IMR-90 (cell line): ENCODE data around the gene CABCOCO1. TPM values are rescaled to one million over a fixed set of nuclear protein-coding genes. Genes with fewer than 3 reads are reported as not detected.
A peak's percentile ranks its signal among the peaks of the same experiment; 100 is the strongest.

Source experiments
- ATAC-seq: fragments of 200-7000 bp; cut with Tn5 transposase; 2 replicates; pipeline ENCODE4 v1.9.1; 2020; ENCODE audit warnings: low read depth, mild to moderate bottlenecking, moderate library complexity
- BruUV-seq: library from RNA; stranded (reverse); fragments of 400-500 nt; replicated peaks from 2 replicates; lab custom pipeline; 2021; lab: Mats Ljungman, UMichigan
- CTCF ChIA-PET: fragments of 300-600 bp; formaldehyde crosslinking; extraction: SDS; loops from one replicate; lab custom pipeline; 2021; ENCODE audit warnings: antibody characterized with exemption; lab: Yijun Ruan, JAX
- POLR2A ChIA-PET: fragments of 300-600 bp; sonication (Branson Sonifier 250); formaldehyde crosslinking; loops from one replicate; lab custom pipeline; 2022; ENCODE audit warnings: antibody characterized with exemption; ENCODE audit not compliant: unreplicated experiment; lab: Charles Lee
- DNase-seq: peaks from one replicate; pipeline ENCODE4 v3.0.0; 2013
- H2AFZ ChIP-seq: replicated peaks from 2 replicates; pipeline ENCODE3; 2013; ENCODE audit warnings: low read length, mild to moderate bottlenecking; ENCODE audit not compliant: poor library complexity
- H2AK5ac ChIP-seq: 2 replicates; pipeline ENCODE4 v1.6.1; 2013; ENCODE audit warnings: low read depth, low read length, inconsistent platforms
- H2AK9ac ChIP-seq: replicated peaks from 2 replicates; pipeline ENCODE3; 2013; ENCODE audit warnings: mild to moderate bottlenecking, low read depth, low read length, moderate library complexity; ENCODE audit not compliant: poor library complexity
- H2BK120ac ChIP-seq: 2 replicates; pipeline ENCODE4 v1.6.1; 2013; ENCODE audit warnings: low read depth, low read length, inconsistent platforms
- H2BK15ac ChIP-seq: 3 replicates; pipeline ENCODE4 v1.6.1; 2013; ENCODE audit warnings: low read depth, low read length, inconsistent platforms
- H2BK20ac ChIP-seq: 2 replicates; pipeline ENCODE4 v1.6.1; 2013; ENCODE audit warnings: low read depth, mild to moderate bottlenecking, inconsistent platforms, low read length, moderate library complexity
- H2BK5ac ChIP-seq: 2 replicates; pipeline ENCODE4 v1.6.1; 2013; ENCODE audit warnings: mild to moderate bottlenecking, low read depth, low read length, inconsistent platforms; ENCODE audit not compliant: poor library complexity, severe bottlenecking
- H3K14ac ChIP-seq: replicated peaks from 2 replicates; pipeline ENCODE4 v1.6.1; 2013; ENCODE audit warnings: low read depth, low read length, inconsistent platforms
- H3K18ac ChIP-seq: 2 replicates; pipeline ENCODE4 v1.6.1; 2013; ENCODE audit warnings: low read depth, low read length, control low read depth
- H3K23ac ChIP-seq: 2 replicates; pipeline ENCODE4 v1.6.1; 2013; ENCODE audit warnings: low read depth, low read length, inconsistent platforms
- H3K27ac ChIP-seq: 2 replicates; pipeline ENCODE4 v1.5.1; 2013; ENCODE audit warnings: mild to moderate bottlenecking, control low read depth, low read length; ENCODE audit not compliant: insufficient read depth
- H3K27me3 ChIP-seq: 2 replicates; pipeline ENCODE4 v1.6.1; 2013; ENCODE audit warnings: low read length; ENCODE audit not compliant: control insufficient read depth, insufficient read depth
- H3K36me3 ChIP-seq: 2 replicates; pipeline ENCODE4 v1.6.1; 2013; ENCODE audit warnings: low read length, mixed read lengths; ENCODE audit not compliant: control insufficient read depth, insufficient read depth
- H3K4ac ChIP-seq: 2 replicates; pipeline ENCODE4 v1.6.1; 2013; ENCODE audit warnings: low read depth, low read length, inconsistent platforms
- H3K4me1 ChIP-seq: 2 replicates; pipeline ENCODE4 v1.6.1; 2013; ENCODE audit warnings: low read length, mixed read lengths; ENCODE audit not compliant: control insufficient read depth, insufficient read depth
- H3K4me2 ChIP-seq: 2 replicates; pipeline ENCODE4 v1.6.1; 2013; ENCODE audit warnings: low read depth, mild to moderate bottlenecking, control low read depth, low read length, moderate library complexity
- H3K4me3 ChIP-seq: 2 replicates; pipeline ENCODE4 v1.5.1; 2013; ENCODE audit warnings: low read depth, mild to moderate bottlenecking, control low read depth, low read length, moderate library complexity; ENCODE audit not compliant: insufficient read depth
- H3K56ac ChIP-seq: 2 replicates; pipeline ENCODE4 v1.6.1; 2013; ENCODE audit warnings: low read length, inconsistent platforms; ENCODE audit not compliant: insufficient read depth; ENCODE audit errors: extremely low read depth
- H3K79me1 ChIP-seq, 2 experiments: 2 replicates each; pipeline ENCODE4 v1.6.1; 2013; ENCODE audit warnings: low read length in 2 of 2, inconsistent platforms in 1 of 2, low read depth in 1 of 2
- H3K9ac ChIP-seq: 2 replicates; pipeline ENCODE4 v1.6.1; 2013; ENCODE audit warnings: low read depth, low read length, control low read depth
- H3K9me1 ChIP-seq: 2 replicates; pipeline ENCODE4 v1.6.1; 2013; ENCODE audit warnings: low read length, inconsistent platforms; ENCODE audit not compliant: insufficient read depth
- H3K9me3 ChIP-seq: 2 replicates; pipeline ENCODE4 v1.6.1; 2013; ENCODE audit warnings: low read length; ENCODE audit not compliant: control insufficient read depth, insufficient read depth
- H4K20me1 ChIP-seq: 2 replicates; pipeline ENCODE4 v1.6.1; 2013; ENCODE audit warnings: low read length, inconsistent platforms; ENCODE audit not compliant: insufficient read depth
- H4K5ac ChIP-seq: 2 replicates; pipeline ENCODE4 v1.6.1; 2013; ENCODE audit warnings: mild to moderate bottlenecking, low read depth, low read length, control low read depth
- H4K8ac ChIP-seq, 2 experiments: 2 replicates each; pipeline ENCODE4 v1.6.1; 2013; ENCODE audit warnings: low read depth in 2 of 2, low read length in 2 of 2, control low read depth in 1 of 2, inconsistent platforms in 1 of 2
- H4K91ac ChIP-seq: 2 replicates; pipeline ENCODE4 v1.6.1; 2013; ENCODE audit warnings: low read depth, low read length, inconsistent platforms; ENCODE audit not compliant: insufficient read depth
- CEBPB ChIP-seq: IDR thresholded peaks from 2 replicates; pipeline ENCODE4 v1.6.1; 2012; ENCODE audit warnings: low read depth, low read length, improper control_type of control experiment
- POLR2A ChIP-seq: IDR thresholded peaks from 2 replicates; pipeline ENCODE4 v1.6.1; 2012; ENCODE audit warnings: mild to moderate bottlenecking, low read depth, low read length
- WGBS, 2 experiments: methylation state at CpG; one replicate each; pipeline versions ENCODE4 v1.1.5 to v1.1.7; 2013; ENCODE audit warnings: missing lambda C conversion rate in 2 of 2; ENCODE audit not compliant: insufficient read length in 1 of 2; ENCODE audit errors: extremely low coverage in 2 of 2; 5-methylcytosine and 5-hydroxymethylcytosine counted together
- dilution Hi-C: fragments of 300-500 bp; cut with HindIII; formaldehyde crosslinking; loops from one replicate; pipeline ENCODE4 v1.14.3; 2018; ENCODE audit warnings: low sequenced_read_pairs; ENCODE audit not compliant: unreplicated experiment
- in situ Hi-C: fragments of 300-500 bp; cut with MboI; formaldehyde crosslinking; loops from 3 replicates; pipeline ENCODE4 v1.14.3; 2019; ENCODE audit warnings: low sequenced_read_pairs, inconsistent platforms, mixed read lengths
- intact Hi-C: fragments of 100-400 bp; cut with micrococcal nuclease; formaldehyde crosslinking; loops from 2 replicates; pipeline ENCODE4 v1.10.0; 2022
- polyA plus RNA-seq, 3 experiments: library from polyadenylated mRNA; depleted of rRNA; stranded (reverse); fragments of >200 nt; gene quantifications; 2 replicates each; pipeline ENCODE4 v1.2.3, GENCODE V29; 2012; ENCODE audit warnings: low replicate concordance in 1 of 3
- total RNA-seq: library from RNA; depleted of rRNA; stranded (reverse); fragments of >200 nt; gene quantifications from 2 replicates; pipeline ENCODE4 v1.2.3, GENCODE V29; 2012

Gene CABCOCO1
- total and polyA plus RNA-seq, 2 of the 4 experiments (the other 2 are of a cell fraction), result 0.18 to 0.31 TPM

DNA sequence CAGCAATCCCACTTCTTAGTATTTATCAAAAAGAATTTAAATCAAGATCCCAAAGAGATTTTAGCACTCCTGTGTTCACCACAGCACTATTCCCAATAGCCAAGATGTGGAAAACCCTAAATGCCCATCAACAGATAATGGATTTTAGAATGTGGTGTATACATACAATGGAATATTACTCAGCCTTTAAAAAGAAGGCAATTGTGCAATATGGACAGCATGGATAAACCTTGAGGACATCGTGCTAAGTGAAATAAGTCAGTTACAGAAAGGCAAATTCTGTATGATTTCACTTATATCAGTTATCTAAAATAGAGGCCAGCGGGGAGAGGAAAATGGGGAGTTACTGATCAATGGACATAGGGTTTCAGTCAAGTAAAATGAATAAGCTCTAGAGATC lies 66.9 kb downstream of the CABCOCO1 start:
- Histone ChIP-seq H2AK5ac (no peak overlapping the region), H3K14ac (no peak overlapping the region), H4K91ac (no peak overlapping the region), H2BK15ac (no peak overlapping the region), H3K23ac (no peak overlapping the region), H3K79me1 (no peaks in the 10 kb centered on the region), H3K4me3 (no peak overlapping the region), H4K5ac (no peak overlapping the region), H3K18ac (no peak overlapping the region), H3K9me1 (no peaks in the 10 kb centered on the region), H3K4ac (no peak overlapping the region), H3K9ac (no peak overlapping the region), H2BK120ac (no peak overlapping the region), H3K27ac (no peak overlapping the region), H2AK9ac (no peak overlapping the region), H2BK5ac (no peak overlapping the region), H2AFZ (no peak overlapping the region), H3K56ac (no peak overlapping the region), H3K9me3 (no peaks in the 10 kb centered on the region), H4K8ac (no peak overlapping the region), H3K36me3 (no peaks in the 10 kb centered on the region), H2BK20ac (no peak overlapping the region), H3K4me2 (no peak overlapping the region), H3K4me1 (no peaks in the 10 kb centered on the region), H4K20me1 (no peaks in the 10 kb centered on the region), H3K27me3 (no peaks in the 10 kb centered on the region)
- no CpG with 5 or more reads among the region's 2 CpGs for WGBS, 2 experiments
- ATAC-seq (no peak), DNase-seq (no peak)
- intact Hi-C loops, result no loop called here
- TF ChIP-seq POLR2A, result no peak
- 0 out of 2 replicates have a peak, but pooled peaks have one; percentile 11 for TF ChIP-seq CEBPB
- dilution Hi-C loops, result no loop called here
- BruUV-seq, result no TSS peak
- CTCF ChIA-PET, result no interaction called here
- in situ Hi-C loops, result loop anchor here (10.0 kb wide), 1 partner anchor 585 kb away; no protein-coding TSS in a partner anchor
- POLR2A ChIA-PET, result no interaction called here
